ENCODE measurements around the gene PTPRM.

Gene PTPRM

DNA sequence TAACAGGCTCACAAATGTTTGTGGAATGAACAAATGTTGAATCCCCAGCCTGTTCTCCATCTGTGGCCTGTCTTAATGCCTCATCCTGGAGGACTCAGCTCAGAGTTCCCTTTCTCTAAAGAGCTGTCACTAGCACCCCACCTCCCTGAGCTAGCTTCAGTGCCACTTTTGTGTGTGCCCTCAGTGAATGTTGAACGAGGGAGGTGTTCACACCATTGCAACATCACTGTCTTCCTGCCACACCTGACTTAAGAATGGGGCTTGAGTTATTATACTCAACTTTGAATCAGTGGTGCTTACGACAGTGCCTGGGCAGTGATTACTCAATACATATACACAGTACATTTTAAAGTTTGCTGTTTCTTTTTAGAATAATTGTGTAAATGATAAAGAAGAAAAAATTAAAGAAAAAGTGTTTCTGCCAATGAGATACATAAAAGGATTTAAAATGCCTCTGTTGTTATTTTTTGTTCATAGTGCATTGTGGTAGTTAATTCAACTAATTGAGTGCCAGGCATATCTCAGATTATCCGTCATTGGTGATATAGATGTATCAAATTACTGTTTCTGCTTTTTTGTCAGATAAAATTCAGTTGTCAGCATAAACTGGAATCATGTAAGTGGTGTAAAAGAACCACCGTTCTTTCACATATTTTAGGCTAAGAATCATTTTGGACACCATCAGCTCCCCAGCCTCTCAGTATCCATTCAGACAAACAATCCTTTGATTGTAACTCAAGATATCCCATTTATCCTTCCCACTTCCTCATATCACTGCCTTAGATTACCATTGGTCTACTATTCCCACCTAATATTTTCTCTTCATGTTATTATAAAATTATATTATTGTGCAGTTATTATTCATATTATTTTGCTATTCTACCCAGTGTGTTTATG lies 304.7 kb downstream of the PTPRM start:
- no peak for DNase-seq (ENCODE audit: low read depth in 1 of 2, low spot score in 1 of 2)
- TF ChIP-seq JUND (IDR thresholded peaks at IDR 0.05; ENCODE audit: low read depth) = no peak
- in situ Hi-C loops (cut with HindIII; ENCODE audit: low pct_unique_long_range_greater_than_20kb, low sequenced_read_pairs) = no loop called here

DNA sequence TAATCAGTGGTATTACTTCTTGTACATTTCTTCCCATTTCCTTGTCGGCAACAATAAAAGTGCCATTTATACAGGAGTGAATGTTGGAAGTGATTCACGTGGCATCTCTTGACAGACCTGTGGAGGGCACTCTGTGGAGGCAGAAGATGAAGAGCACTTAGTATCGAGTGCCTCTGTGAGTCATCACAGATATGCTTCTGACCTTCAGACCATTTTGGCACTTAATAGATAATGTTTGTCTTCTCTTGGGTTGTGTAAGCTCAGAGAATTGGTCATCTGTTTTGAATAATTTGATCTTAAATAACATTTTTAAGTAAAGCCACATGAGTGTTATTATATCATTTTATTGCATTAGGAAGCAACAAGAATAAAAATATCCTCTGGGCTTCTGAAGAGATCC lies 305.5 kb downstream of the PTPRM start:
- no peak for DNase-seq (ENCODE audit: low read depth in 1 of 2, low spot score in 1 of 2)
- in situ Hi-C loops (cut with HindIII; ENCODE audit: low pct_unique_long_range_greater_than_20kb, low sequenced_read_pairs) = no loop called here
- no peak for TF ChIP-seq JUND (IDR thresholded peaks at IDR 0.05; ENCODE audit: low read depth)

DNA sequence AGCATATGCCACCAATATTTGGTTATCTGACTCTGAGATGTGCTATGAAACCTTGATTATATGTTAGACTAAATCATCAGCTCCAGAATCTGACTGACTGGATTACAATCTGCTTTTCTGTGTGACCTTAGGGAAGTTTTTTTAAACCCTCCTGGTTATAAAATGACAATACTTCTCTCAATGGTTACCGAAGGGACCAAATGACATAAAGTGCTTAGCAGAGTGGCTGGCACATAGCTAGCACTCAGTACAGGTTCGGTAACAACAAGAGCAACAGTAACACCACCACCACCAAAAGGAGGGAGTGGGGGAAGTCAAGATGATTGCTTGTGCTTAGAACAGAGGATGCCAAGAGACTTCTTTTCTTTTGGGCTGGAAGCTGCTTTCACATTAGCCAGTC lies 306.2 kb downstream of the PTPRM start:
- no peak for DNase-seq (ENCODE audit: low read depth in 1 of 2, low spot score in 1 of 2)
- in situ Hi-C loops (cut with HindIII; ENCODE audit: low pct_unique_long_range_greater_than_20kb, low sequenced_read_pairs) = no loop called here
- no peak for TF ChIP-seq JUND (IDR thresholded peaks at IDR 0.05; ENCODE audit: low read depth)

DNA sequence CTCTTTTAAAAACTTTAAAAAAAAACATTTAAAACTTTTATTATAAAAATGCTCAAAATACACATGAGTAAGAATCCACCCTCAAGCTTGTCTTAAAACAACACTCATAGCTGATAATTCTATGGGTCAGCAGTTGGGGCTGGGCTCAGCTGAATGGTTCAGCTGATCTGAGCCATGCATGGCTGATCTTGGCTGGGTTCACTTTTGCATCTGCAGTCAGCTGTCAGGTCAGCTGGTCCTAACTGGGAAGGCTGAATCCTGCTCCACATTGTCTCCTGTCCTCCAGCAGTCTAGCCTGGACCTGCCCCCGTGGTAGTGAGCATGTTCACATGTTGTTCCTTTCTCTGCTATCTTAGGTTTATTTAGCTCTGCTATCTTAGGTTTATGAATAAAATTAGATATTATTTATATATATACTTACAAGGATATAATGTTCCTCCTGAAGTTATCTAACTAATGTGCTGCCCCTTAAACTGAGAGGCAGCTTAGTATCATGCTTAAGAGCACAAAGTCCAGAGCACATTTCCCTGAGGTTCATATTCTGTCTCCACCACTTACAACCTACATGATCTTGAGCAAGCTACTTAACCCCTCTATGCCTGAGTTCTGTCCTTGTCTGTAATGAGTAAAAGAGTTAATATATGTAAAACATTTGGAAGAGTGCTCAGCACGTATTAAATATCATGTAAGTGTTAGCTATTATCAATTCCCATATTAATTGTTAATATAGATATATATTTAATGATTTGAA lies 309.4 kb downstream of the PTPRM start:
- TF ChIP-seq JUND (IDR thresholded peaks at IDR 0.05; ENCODE audit: low read depth) = no peak
- DNase-seq (ENCODE audit: low read depth in 1 of 2, low spot score in 1 of 2) = no peak
- in situ Hi-C loops (cut with HindIII; ENCODE audit: low pct_unique_long_range_greater_than_20kb, low sequenced_read_pairs) = no loop called here

DNA sequence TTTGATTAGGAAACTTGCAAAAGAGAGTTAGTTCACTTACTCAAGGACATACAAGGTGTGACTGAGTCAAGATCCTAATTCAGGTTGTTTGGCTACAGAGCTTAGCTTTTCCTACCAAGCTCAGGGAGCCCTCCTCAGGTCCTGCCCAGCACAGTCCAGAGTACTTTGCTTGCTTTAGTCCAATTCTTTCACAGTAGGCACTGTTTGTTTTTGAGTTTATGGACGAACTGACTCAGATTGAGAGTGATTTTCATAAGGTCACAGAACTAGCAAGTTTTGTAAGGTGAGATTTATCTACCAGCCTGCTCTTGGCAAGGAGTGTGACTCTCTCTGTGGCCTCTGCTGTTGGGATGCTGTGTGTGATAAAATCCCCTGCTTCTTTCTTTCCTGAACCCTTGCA lies 310.5 kb downstream of the PTPRM start:
- in situ Hi-C loops (cut with HindIII; ENCODE audit: low pct_unique_long_range_greater_than_20kb, low sequenced_read_pairs) = no loop called here
- no peak for TF ChIP-seq JUND (IDR thresholded peaks at IDR 0.05; ENCODE audit: low read depth)
- no peak for DNase-seq (ENCODE audit: low read depth in 1 of 2, low spot score in 1 of 2)

DNA sequence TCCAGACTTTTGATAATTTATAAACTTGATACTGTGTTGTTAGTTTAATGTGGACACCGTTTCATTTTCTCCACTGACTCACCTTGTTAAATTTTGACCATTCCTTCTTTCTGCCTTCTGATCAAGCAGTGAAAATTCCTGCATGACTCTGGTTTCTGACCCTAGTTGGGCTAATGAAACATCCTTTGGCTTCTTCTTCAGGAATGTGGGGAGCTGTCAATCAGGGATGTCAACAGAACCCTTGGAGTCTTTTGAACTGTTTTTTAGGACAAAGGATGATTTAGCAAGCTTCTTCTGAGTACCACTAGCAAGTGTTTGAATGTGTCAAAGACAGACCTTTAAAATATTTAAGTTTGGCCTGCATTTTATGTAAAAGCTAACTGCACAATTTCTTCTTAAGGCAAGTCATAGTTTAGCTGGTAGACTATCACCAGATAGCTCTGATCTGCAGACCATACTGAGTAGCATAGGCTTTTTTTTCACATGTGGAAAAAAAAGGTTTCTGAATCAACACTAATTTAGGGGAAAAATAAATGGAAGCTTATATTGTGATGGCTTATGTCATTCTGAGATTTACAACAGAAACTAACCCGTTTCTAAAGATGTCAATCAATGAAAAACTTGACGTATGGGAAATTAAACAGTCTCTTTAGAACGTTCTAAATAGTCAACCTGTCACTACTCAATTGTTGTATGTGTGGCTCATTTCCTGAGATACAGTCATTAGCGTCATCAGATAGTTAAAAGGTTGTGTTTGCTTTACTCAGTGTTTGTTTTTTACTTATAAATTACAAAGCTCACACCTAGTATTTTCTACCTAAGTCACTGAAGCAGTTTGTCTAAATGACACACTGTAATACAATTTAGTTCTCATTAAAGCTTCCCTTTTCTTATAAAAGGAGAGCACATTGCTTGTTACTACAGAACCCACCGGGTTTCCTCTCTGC lies 311.4 kb downstream of the PTPRM start:
- in situ Hi-C loops (cut with HindIII; ENCODE audit: low pct_unique_long_range_greater_than_20kb, low sequenced_read_pairs) = no loop called here
- TF ChIP-seq JUND (IDR thresholded peaks at IDR 0.05; ENCODE audit: low read depth) = no peak
- no peak for DNase-seq (ENCODE audit: low read depth in 1 of 2, low spot score in 1 of 2)

DNA sequence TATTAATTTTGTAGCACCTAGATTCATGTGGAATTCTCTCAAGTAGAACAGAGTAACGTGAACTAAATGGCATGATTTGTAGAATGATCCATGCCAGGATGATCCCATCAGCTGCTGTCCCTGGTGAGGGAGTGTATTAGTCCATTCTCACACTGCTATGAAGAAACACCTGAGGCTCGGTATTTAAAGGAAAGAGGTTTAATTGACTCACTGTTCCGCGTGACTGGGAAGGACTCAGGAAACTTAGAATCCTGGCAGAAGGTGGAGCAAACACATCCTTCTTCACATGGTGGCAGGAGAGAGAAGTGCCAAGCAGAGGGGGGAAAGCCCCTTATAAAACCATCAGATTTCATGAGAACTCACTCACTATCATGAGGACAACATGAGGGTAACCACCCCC lies 312.6 kb downstream of the PTPRM start:
- in situ Hi-C loops (cut with HindIII; ENCODE audit: low pct_unique_long_range_greater_than_20kb, low sequenced_read_pairs) = no loop called here
- TF ChIP-seq JUND (IDR thresholded peaks at IDR 0.05; ENCODE audit: low read depth) = no peak
- no peak for DNase-seq (ENCODE audit: low read depth in 1 of 2, low spot score in 1 of 2)

DNA sequence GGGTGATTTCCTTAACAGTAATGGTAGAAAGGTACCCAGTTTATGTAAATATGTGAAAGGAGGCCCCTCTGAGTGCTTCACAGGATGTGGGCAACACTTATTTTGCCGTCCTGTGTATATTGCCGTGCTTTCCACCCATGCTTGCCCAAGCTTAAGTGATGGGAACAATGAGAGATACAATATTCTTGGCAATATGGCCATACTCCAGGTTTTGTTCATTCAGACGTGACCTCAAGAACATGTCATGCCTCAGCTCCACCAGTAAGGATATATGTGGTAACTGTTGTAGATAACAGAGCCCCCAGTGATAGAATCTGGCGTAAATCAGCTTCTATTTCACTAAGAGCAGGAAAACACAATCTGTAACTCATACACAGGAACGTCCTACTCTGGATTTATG lies 318.7 kb downstream of the PTPRM start:
- no peak for DNase-seq (ENCODE audit: low read depth in 1 of 2, low spot score in 1 of 2)
- TF ChIP-seq JUND (IDR thresholded peaks at IDR 0.05; ENCODE audit: low read depth) = no peak
- in situ Hi-C loops (cut with HindIII; ENCODE audit: low pct_unique_long_range_greater_than_20kb, low sequenced_read_pairs) = no loop called here

DNA sequence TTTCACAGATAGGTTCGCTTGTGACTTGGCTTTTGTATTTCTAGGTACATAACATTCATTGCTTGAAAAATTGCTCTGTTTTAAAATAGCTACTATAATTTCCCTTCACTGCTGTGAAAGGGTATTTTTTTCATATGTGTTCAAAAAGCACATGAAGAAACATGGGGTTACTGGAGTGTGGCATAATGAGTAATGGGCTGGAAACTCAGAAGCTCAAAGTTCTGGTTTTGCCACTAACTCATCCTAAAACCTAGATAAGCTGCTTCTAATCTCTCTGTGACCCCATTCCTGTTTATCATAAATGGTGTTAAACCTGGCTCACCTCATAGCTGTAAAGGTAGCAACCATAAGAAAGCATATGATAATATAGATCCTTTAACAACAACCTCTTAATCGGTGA lies 319.3 kb downstream of the PTPRM start:
- no peak for DNase-seq (ENCODE audit: low read depth in 1 of 2, low spot score in 1 of 2)
- in situ Hi-C loops (cut with HindIII; ENCODE audit: low pct_unique_long_range_greater_than_20kb, low sequenced_read_pairs) = no loop called here
- no peak for TF ChIP-seq JUND (IDR thresholded peaks at IDR 0.05; ENCODE audit: low read depth)

DNA sequence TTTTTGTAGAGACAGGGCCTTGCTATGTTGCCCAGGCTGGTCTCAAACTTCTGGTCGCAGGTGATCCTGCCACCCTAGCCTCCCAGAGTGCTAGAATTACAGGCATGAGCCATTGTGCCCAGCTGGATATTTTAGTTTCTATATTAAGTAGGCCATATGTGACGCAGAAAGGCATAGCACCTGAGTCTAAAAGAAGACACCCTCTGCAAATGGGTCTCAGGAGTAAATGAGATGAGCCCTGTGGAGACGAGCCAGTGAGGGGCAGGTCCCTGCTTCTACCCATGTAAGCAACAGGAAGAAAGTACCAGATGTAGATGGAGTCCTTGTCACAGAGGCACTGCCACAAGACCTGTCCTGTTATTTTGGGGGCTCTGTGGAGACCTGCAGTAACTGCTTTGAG lies 322.4 kb downstream of the PTPRM start:
- TF ChIP-seq JUND (IDR thresholded peaks at IDR 0.05; ENCODE audit: low read depth) = no peak
- in situ Hi-C loops (cut with HindIII; ENCODE audit: low pct_unique_long_range_greater_than_20kb, low sequenced_read_pairs) = no loop called here
- no peak for DNase-seq (ENCODE audit: low read depth in 1 of 2, low spot score in 1 of 2)

DNA sequence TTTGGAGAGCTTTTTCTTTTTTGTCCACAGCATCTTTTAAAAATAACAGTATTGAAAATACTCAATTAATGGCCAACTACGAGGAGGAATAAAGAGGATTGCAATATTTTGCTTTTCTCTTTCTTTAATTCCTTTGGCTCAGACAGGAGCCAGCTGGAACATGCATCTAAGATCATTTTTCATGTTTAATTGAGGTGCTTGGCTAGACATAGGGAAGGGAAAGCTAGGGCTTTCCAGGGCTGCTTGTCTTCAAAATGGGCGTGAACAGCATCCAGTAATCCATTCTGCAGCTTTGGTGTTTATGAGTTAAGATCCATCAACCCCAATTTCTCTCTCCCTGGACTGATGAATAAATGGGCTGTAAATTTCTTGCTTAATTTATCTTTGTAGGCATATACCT lies 323.0 kb downstream of the PTPRM start:
- DNase-seq (ENCODE audit: low read depth in 1 of 2, low spot score in 1 of 2) = no peak
- TF ChIP-seq JUND (IDR thresholded peaks at IDR 0.05; ENCODE audit: low read depth) = no peak
- in situ Hi-C loops (cut with HindIII; ENCODE audit: low pct_unique_long_range_greater_than_20kb, low sequenced_read_pairs) = no loop called here

DNA sequence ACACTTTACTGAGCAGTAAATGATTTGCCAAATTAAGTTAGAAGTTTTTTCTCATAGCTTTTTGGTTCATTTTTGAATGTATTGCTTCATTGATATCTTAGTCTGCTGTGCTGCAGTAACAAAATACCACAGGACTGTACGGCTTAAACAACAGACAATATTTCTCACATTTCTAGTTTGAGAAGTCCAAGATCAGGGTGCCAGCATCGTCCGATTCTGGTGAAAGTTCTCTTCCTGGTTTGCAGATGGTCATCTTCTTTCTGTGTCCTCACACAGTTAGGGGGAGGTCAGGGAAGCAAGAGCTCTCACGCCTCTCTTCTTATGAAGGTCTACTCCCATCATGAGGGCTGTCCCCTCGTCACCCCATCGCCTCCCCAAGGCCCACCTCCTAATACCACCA lies 325.4 kb downstream of the PTPRM start:
- no peak for TF ChIP-seq JUND (IDR thresholded peaks at IDR 0.05; ENCODE audit: low read depth)
- in situ Hi-C loops (cut with HindIII; ENCODE audit: low pct_unique_long_range_greater_than_20kb, low sequenced_read_pairs) = no loop called here
- DNase-seq (ENCODE audit: low read depth in 1 of 2, low spot score in 1 of 2) = no peak
